LNCAP (cell line): Measurements from ENCODE around the gene RBFOX2.
A peak's percentile ranks its signal among the peaks of the same experiment; 100 is the strongest.

ENCODE experiments used
- CTCF ChIP-seq: fragments of 450-650 bp; IDR thresholded peaks from 2 replicates; pipeline ENCODE4 v1.5.1; 2017; ENCODE audit warnings: mild to moderate bottlenecking

Gene RBFOX2

GRCh38 chr22:35761037-35761436 lies 267.6 kb downstream of the RBFOX2 start:
- peak; percentile 32; the same call in 1 of the 2 replicates for TF ChIP-seq CTCF

GRCh38 chr22:35758394-35758793 lies 270.2 kb downstream of the RBFOX2 start:
- TF ChIP-seq CTCF = no peak

GRCh38 chr22:35756722-35757121 lies 271.9 kb downstream of the RBFOX2 start:
- TF ChIP-seq CTCF = no peak

GRCh38 chr22:35754761-35755160 lies 273.9 kb downstream of the RBFOX2 start:
- TF ChIP-seq CTCF = no peak

GRCh38 chr22:35752863-35753189 lies 275.8 kb downstream of the RBFOX2 start:
- TF ChIP-seq CTCF = no peak

- no peak for TF ChIP-seq CTCF
Observed at GRCh38 chr22:35752006-35752862, 276.4 kb downstream of the RBFOX2 start.

GRCh38 chr22:35749808-35750207 lies 278.8 kb downstream of the RBFOX2 start:
- no peak for TF ChIP-seq CTCF
